Measurements from ENCODE around the gene PTPRR. TPM values are rescaled to one million over a fixed set of nuclear protein-coding genes. Genes with fewer than 3 reads are reported as not detected.

The PTPRR gene
- total RNA-seq, 1 donor = not detected

- no peaks in the 10 kb centered on the region for H3K9me3 ChIP-seq (ENCODE audit: low read depth, low read length)
- no peak overlapping the region for H3K4me3 ChIP-seq (ENCODE audit: low read length)
- H3K4me1 ChIP-seq (ENCODE audit: insufficient read depth, low read length) = peaks cover 3% of the 10 kb centered on the region
- H3K27me3 ChIP-seq (ENCODE audit: insufficient read depth, low read length) = no peaks in the 10 kb centered on the region
Observed at GRCh38 chr12:70660002-70660604, 260.4 kb downstream of the PTPRR start.

- H3K4me3 ChIP-seq (ENCODE audit: low read length) = no peak overlapping the region
- H3K9me3 ChIP-seq (ENCODE audit: low read depth, low read length) = no peaks in the 10 kb centered on the region
- no peaks in the 10 kb centered on the region for H3K27me3 ChIP-seq (ENCODE audit: insufficient read depth, low read length)
- peaks cover 3% of the 10 kb centered on the region for H3K4me1 ChIP-seq (ENCODE audit: insufficient read depth, low read length)
Observed at GRCh38 chr12:70659077-70659606, 261.4 kb downstream of the PTPRR start.

GRCh38 chr12:70657616-70658286, 262.8 kb downstream of the PTPRR start:
- Histone ChIP-seq H3K4me3 (ENCODE audit: low read length) (no peak overlapping the region), H3K9me3 (ENCODE audit: low read depth, low read length) (no peaks in the 10 kb centered on the region), H3K27me3 (ENCODE audit: insufficient read depth, low read length) (no peaks in the 10 kb centered on the region), H3K4me1 (ENCODE audit: insufficient read depth, low read length) (peaks cover 3% of the 10 kb centered on the region)

GRCh38 chr12:70652451-70652850, 268.1 kb downstream of the PTPRR start:
- no peaks in the 10 kb centered on the region for H3K9me3 ChIP-seq (ENCODE audit: low read depth, low read length)
- no peak overlapping the region for H3K4me3 ChIP-seq (ENCODE audit: low read length)
- H3K27me3 ChIP-seq (ENCODE audit: insufficient read depth, low read length) = no peaks in the 10 kb centered on the region
- H3K4me1 ChIP-seq (ENCODE audit: insufficient read depth, low read length) = no peaks in the 10 kb centered on the region

GRCh38 chr12:70648831-70649230, 271.7 kb downstream of the PTPRR start:
- H3K27me3 ChIP-seq (ENCODE audit: insufficient read depth, low read length) = peaks cover 6% of the 10 kb centered on the region
- no peaks in the 10 kb centered on the region for H3K9me3 ChIP-seq (ENCODE audit: low read depth, low read length)
- H3K4me3 ChIP-seq (ENCODE audit: low read length) = no peak overlapping the region
- peaks cover 3% of the 10 kb centered on the region for H3K4me1 ChIP-seq (ENCODE audit: insufficient read depth, low read length)

GRCh38 chr12:70648191-70648590, 272.3 kb downstream of the PTPRR start:
- H3K4me1 ChIP-seq (ENCODE audit: insufficient read depth, low read length) = peaks cover 3% of the 10 kb centered on the region
- H3K9me3 ChIP-seq (ENCODE audit: low read depth, low read length) = no peaks in the 10 kb centered on the region
- no peak overlapping the region for H3K4me3 ChIP-seq (ENCODE audit: low read length)
- H3K27me3 ChIP-seq (ENCODE audit: insufficient read depth, low read length) = peaks cover 6% of the 10 kb centered on the region

- H3K27me3 ChIP-seq (ENCODE audit: insufficient read depth, low read length) = peaks cover 6% of the 10 kb centered on the region
- no peak overlapping the region for H3K4me3 ChIP-seq (ENCODE audit: low read length)
- H3K9me3 ChIP-seq (ENCODE audit: low read depth, low read length) = no peaks in the 10 kb centered on the region
- peaks cover 3% of the 10 kb centered on the region for H3K4me1 ChIP-seq (ENCODE audit: insufficient read depth, low read length)
Observed at GRCh38 chr12:70646850-70647249, 273.7 kb downstream of the PTPRR start.

- Histone ChIP-seq H3K4me1 (ENCODE audit: insufficient read depth, low read length) (peaks cover 3% of the 10 kb centered on the region), H3K4me3 (ENCODE audit: low read length) (no peak overlapping the region), H3K27me3 (ENCODE audit: insufficient read depth, low read length) (peaks cover 6% of the 10 kb centered on the region), H3K9me3 (ENCODE audit: low read depth, low read length) (no peaks in the 10 kb centered on the region)
Observed at GRCh38 chr12:70645494-70646317, 274.8 kb downstream of the PTPRR start.

- H3K27me3 ChIP-seq (ENCODE audit: insufficient read depth, low read length) = peaks cover 6% of the 10 kb centered on the region
- H3K4me1 ChIP-seq (ENCODE audit: insufficient read depth, low read length) = peaks cover 3% of the 10 kb centered on the region
- no peak overlapping the region for H3K4me3 ChIP-seq (ENCODE audit: low read length)
- no peaks in the 10 kb centered on the region for H3K9me3 ChIP-seq (ENCODE audit: low read depth, low read length)
Observed at GRCh38 chr12:70644861-70645260, 275.7 kb downstream of the PTPRR start.

- H3K9me3 ChIP-seq (ENCODE audit: low read depth, low read length) = no peaks in the 10 kb centered on the region
- H3K27me3 ChIP-seq (ENCODE audit: insufficient read depth, low read length) = peaks cover 6% of the 10 kb centered on the region
- peaks cover 3% of the 10 kb centered on the region for H3K4me1 ChIP-seq (ENCODE audit: insufficient read depth, low read length)
- H3K4me3 ChIP-seq (ENCODE audit: low read length) = no peak overlapping the region
Observed at GRCh38 chr12:70643939-70644338, 276.6 kb downstream of the PTPRR start.

- peaks cover 6% of the 10 kb centered on the region for H3K27me3 ChIP-seq (ENCODE audit: insufficient read depth, low read length)
- H3K4me3 ChIP-seq (ENCODE audit: low read length) = no peak overlapping the region
- H3K9me3 ChIP-seq (ENCODE audit: low read depth, low read length) = no peaks in the 10 kb centered on the region
- peaks cover 3% of the 10 kb centered on the region for H3K4me1 ChIP-seq (ENCODE audit: insufficient read depth, low read length)
Observed at GRCh38 chr12:70641691-70642090, 278.8 kb downstream of the PTPRR start.

GRCh38 chr12:70640901-70641300, 279.6 kb downstream of the PTPRR start:
- H3K27me3 ChIP-seq (ENCODE audit: insufficient read depth, low read length) = peaks cover 6% of the 10 kb centered on the region
- no peaks in the 10 kb centered on the region for H3K9me3 ChIP-seq (ENCODE audit: low read depth, low read length)
- H3K4me3 ChIP-seq (ENCODE audit: low read length) = no peak overlapping the region
- peaks cover 3% of the 10 kb centered on the region for H3K4me1 ChIP-seq (ENCODE audit: insufficient read depth, low read length)

- Histone ChIP-seq H3K4me3 (ENCODE audit: low read length) (no peak overlapping the region), H3K27me3 (ENCODE audit: insufficient read depth, low read length) (no peaks in the 10 kb centered on the region), H3K9me3 (ENCODE audit: low read depth, low read length) (no peaks in the 10 kb centered on the region), H3K4me1 (ENCODE audit: insufficient read depth, low read length) (no peaks in the 10 kb centered on the region)
Observed at GRCh38 chr12:70639535-70639934, 281.0 kb downstream of the PTPRR start.

- no peaks in the 10 kb centered on the region for H3K4me1 ChIP-seq (ENCODE audit: insufficient read depth, low read length)
- H3K27me3 ChIP-seq (ENCODE audit: insufficient read depth, low read length) = no peaks in the 10 kb centered on the region
- no peak overlapping the region for H3K4me3 ChIP-seq (ENCODE audit: low read length)
- no peaks in the 10 kb centered on the region for H3K9me3 ChIP-seq (ENCODE audit: low read depth, low read length)
Observed at GRCh38 chr12:70638639-70639360, 281.7 kb downstream of the PTPRR start.

Data from mononuclear cell (primary cell).